Panc1 (cell line): ENCODE data around the gene SRMS. TPM values are rescaled to one million over a fixed set of nuclear protein-coding genes. Genes with fewer than 3 reads are reported as not detected.

Experiments used
- ATAC-seq: fragments of 200-7000 bp; cut with Tn5 transposase; 2 replicates; pipeline ENCODE4 v1.9.1; 2020; ENCODE audit warnings: mild to moderate bottlenecking, moderate library complexity
- BruUV-seq: library from RNA; stranded (reverse); fragments of 400-500 nt; replicated peaks from 2 replicates; lab custom pipeline; 2021; lab: Mats Ljungman, UMichigan
- CTCF ChIA-PET: fragments of 300-600 bp; sonication (Branson Sonifier 250); formaldehyde crosslinking; loops from one replicate; lab custom pipeline; 2022; ENCODE audit warnings: antibody characterized with exemption; lab: Charles Lee
- POLR2A ChIA-PET: fragments of 300-600 bp; sonication (Branson Sonifier 250); formaldehyde crosslinking; loops from one replicate; lab custom pipeline; 2022; ENCODE audit warnings: antibody characterized with exemption; lab: Charles Lee
- DNase-seq: peaks from one replicate; pipeline ENCODE4 v3.0.0-alpha.2; 2010; ENCODE audit warnings: low read depth, low spot score
- H3K27ac ChIP-seq: 2 replicates; pipeline ENCODE4 v1.5.1; 2011; ENCODE audit warnings: mild to moderate bottlenecking, low read length, inconsistent platforms
- H3K27me3 ChIP-seq: fragments of 200-500 bp; sonication (Bioruptor generic); 2 replicates; pipeline ENCODE4 v1.6.0; 2014; ENCODE audit warnings: low read length, inconsistent platforms; ENCODE audit not compliant: control insufficient read depth, insufficient read depth
- H3K36me3 ChIP-seq: fragments of 200-500 bp; sonication (Bioruptor generic); 2 replicates; pipeline ENCODE4 v1.5.1; 2014; ENCODE audit warnings: inconsistent platforms, mild to moderate bottlenecking, low read length, moderate library complexity; ENCODE audit not compliant: control insufficient read depth, insufficient read depth
- H3K4me1 ChIP-seq: 2 replicates; pipeline ENCODE4 v1.5.1; 2011; ENCODE audit warnings: inconsistent platforms, mild to moderate bottlenecking, low read length, moderate library complexity; ENCODE audit not compliant: control insufficient read depth, insufficient read depth
- H3K4me3 ChIP-seq, 2 experiments: 2 replicates each; pipeline ENCODE4 v1.5.1; 2011 to 2012; ENCODE audit warnings: low read depth in 2 of 2, low read length in 2 of 2, mild to moderate bottlenecking in 2 of 2, inconsistent platforms in 1 of 2, moderate library complexity in 1 of 2
- H3K9me3 ChIP-seq: fragments of 200-500 bp; sonication (Bioruptor generic); 2 replicates; pipeline ENCODE4 v1.5.1; 2014; ENCODE audit warnings: low read depth, mild to moderate bottlenecking, inconsistent platforms, low read length, moderate library complexity; ENCODE audit not compliant: control insufficient read depth, insufficient read depth
- POLR2AphosphoS5 ChIP-seq: IDR thresholded peaks from 2 replicates; pipeline ENCODE4 v1.6.1; 2012; ENCODE audit warnings: mild to moderate bottlenecking, low read depth, low read length, moderate library complexity
- SIN3A ChIP-seq: IDR thresholded peaks from 2 replicates; pipeline ENCODE4 v1.6.1; 2012; ENCODE audit warnings: low read depth, mild to moderate bottlenecking, low read length, moderate library complexity, borderline replicate concordance; ENCODE audit not compliant: insufficient read depth
- TCF7L2 ChIP-seq: IDR thresholded peaks from 2 replicates; pipeline ENCODE4 v1.6.1; 2011; ENCODE audit warnings: mild to moderate bottlenecking, low read depth, low read length, inconsistent platforms
- in situ Hi-C: cut with HindIII; loops from 2 replicates; pipeline ENCODE4 v1.10.0; 2016; ENCODE audit warnings: low sequenced_read_pairs, low pct_unique_long_range_greater_than_20kb
- intact Hi-C: fragments of 100-400 bp; cut with micrococcal nuclease; formaldehyde crosslinking; loops from one replicate; pipeline ENCODE4 v1.10.0; 2022; ENCODE audit not compliant: unreplicated experiment
- total RNA-seq: library from RNA; stranded (reverse); gene quantifications from one replicate; pipeline ENCODE4 v1.2.1, GENCODE V29; 2021; ENCODE audit not compliant: unreplicated experiment
- TF ChIP-seq, protein P1 (sequence below), 2 experiments: IDR thresholded peaks; 2 replicates each; pipeline ENCODE4 v1.6.1; 2011 to 2012; ENCODE audit warnings: low read depth in 2 of 2, control low read depth in 1 of 2, low read length in 1 of 2, mild to moderate bottlenecking in 1 of 2, moderate library complexity in 1 of 2; ENCODE audit not compliant: insufficient read depth in 1 of 2
- TF ChIP-seq, protein P2 (sequence below): fragments of 450-650 bp; IDR thresholded peaks from 2 replicates; pipeline ENCODE4 v1.5.1; 2017; ENCODE audit warnings: mild to moderate bottlenecking

Gene SRMS
- total RNA-seq, 1 experiment from 2014 or later, result not detected

DNA sequence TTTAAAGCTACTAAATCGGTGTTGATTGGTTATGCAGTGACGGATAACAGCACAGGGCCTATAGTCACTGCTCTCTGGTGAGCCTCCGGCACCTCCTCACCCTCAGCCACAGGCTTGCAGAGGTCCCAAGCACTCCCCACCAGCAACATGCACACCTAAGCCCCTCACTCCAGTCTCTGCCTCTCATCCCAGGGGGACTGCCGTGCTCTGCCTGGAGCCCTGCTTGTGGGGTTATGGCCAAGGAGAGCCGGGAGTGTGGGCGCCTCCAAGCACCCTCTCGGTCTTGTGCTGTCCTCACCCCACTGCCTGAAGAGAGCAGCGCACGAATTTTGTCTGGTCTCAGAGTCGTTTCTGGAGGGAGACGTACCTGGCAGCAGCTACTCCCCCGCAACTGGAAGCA is 41.8 kb downstream of the SRMS start:
- POLR2A ChIA-PET, result no interaction called here
- no TSS peak for BruUV-seq
- H3K36me3 ChIP-seq, result no peaks in the 10 kb centered on the region
- no peak for ATAC-seq
- no peaks in the 10 kb centered on the region for H3K9me3 ChIP-seq
- H3K4me1 ChIP-seq, result peaks cover 3% of the 10 kb centered on the region; the same call in 1 of the 2 replicates
- in situ Hi-C loops, result no loop called here
- CTCF ChIA-PET, result no interaction called here
- TF ChIP-seq, protein P1, sequence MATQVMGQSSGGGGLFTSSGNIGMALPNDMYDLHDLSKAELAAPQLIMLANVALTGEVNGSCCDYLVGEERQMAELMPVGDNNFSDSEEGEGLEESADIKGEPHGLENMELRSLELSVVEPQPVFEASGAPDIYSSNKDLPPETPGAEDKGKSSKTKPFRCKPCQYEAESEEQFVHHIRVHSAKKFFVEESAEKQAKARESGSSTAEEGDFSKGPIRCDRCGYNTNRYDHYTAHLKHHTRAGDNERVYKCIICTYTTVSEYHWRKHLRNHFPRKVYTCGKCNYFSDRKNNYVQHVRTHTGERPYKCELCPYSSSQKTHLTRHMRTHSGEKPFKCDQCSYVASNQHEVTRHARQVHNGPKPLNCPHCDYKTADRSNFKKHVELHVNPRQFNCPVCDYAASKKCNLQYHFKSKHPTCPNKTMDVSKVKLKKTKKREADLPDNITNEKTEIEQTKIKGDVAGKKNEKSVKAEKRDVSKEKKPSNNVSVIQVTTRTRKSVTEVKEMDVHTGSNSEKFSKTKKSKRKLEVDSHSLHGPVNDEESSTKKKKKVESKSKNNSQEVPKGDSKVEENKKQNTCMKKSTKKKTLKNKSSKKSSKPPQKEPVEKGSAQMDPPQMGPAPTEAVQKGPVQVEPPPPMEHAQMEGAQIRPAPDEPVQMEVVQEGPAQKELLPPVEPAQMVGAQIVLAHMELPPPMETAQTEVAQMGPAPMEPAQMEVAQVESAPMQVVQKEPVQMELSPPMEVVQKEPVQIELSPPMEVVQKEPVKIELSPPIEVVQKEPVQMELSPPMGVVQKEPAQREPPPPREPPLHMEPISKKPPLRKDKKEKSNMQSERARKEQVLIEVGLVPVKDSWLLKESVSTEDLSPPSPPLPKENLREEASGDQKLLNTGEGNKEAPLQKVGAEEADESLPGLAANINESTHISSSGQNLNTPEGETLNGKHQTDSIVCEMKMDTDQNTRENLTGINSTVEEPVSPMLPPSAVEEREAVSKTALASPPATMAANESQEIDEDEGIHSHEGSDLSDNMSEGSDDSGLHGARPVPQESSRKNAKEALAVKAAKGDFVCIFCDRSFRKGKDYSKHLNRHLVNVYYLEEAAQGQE (IDR thresholded peaks at IDR 0.05; ENCODE audit: insufficient read depth in 1 of 2, low read depth in 2 of 2, low read length in 1 of 2), result no peak
- TF ChIP-seq SIN3A, result no peak
- TF ChIP-seq POLR2AphosphoS5, result no peak
- TF ChIP-seq, protein P2, sequence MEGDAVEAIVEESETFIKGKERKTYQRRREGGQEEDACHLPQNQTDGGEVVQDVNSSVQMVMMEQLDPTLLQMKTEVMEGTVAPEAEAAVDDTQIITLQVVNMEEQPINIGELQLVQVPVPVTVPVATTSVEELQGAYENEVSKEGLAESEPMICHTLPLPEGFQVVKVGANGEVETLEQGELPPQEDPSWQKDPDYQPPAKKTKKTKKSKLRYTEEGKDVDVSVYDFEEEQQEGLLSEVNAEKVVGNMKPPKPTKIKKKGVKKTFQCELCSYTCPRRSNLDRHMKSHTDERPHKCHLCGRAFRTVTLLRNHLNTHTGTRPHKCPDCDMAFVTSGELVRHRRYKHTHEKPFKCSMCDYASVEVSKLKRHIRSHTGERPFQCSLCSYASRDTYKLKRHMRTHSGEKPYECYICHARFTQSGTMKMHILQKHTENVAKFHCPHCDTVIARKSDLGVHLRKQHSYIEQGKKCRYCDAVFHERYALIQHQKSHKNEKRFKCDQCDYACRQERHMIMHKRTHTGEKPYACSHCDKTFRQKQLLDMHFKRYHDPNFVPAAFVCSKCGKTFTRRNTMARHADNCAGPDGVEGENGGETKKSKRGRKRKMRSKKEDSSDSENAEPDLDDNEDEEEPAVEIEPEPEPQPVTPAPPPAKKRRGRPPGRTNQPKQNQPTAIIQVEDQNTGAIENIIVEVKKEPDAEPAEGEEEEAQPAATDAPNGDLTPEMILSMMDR, result no peak
- TF ChIP-seq TCF7L2, result no peak
- H3K27ac ChIP-seq, result no peak overlapping the region
- no peak overlapping the region for H3K4me3 ChIP-seq
- no peaks in the 10 kb centered on the region for H3K27me3 ChIP-seq
- intact Hi-C loops, result no loop called here
- no peak for DNase-seq

DNA sequence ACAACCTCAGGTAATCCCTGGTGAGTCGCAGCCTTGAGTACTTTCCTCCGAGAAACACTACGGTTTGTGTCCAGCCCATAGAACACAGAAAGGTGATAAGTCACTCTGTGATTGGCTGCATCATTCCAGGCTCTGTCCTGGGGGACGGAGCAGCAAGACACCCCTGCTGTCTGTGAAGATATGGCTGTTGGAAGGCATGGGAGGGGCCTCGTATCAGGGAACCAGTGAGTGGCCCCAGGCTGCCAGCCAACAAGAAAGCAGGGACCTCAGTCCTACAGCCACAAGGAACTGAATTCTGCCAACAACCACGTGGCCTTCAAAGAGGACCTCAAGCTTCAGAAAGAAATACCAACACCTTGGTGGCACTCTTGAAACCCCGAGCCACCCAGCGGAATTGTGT is 42.3 kb downstream of the SRMS start:
- BruUV-seq, result no TSS peak

More for the DNA sequence above, 42.3 kb downstream of the SRMS start:
- Histone ChIP-seq H3K27me3 (no peaks in the 10 kb centered on the region), H3K36me3 (no peaks in the 10 kb centered on the region), H3K4me1 (peaks cover 3% of the 10 kb centered on the region; the same call in 1 of the 2 replicates), H3K4me3 (no peak overlapping the region), H3K27ac (no peak overlapping the region), H3K9me3 (no peaks in the 10 kb centered on the region)
- in situ Hi-C loops, result no loop called here
- TF ChIP-seq, protein P2, result no peak
- ATAC-seq (no peak), DNase-seq (no peak)
- ChIA-PET POLR2A (no interaction called here), CTCF (no interaction called here)
- intact Hi-C loops, result no loop called here
